Mesendoderm (in vitro differentiated cells): ENCODE measurements around the gene DEFB116. TPM values are rescaled to one million over a fixed set of nuclear protein-coding genes. Genes with fewer than 3 reads are reported as not detected.
"Not testable (repeated sequence)": the region's sequence is repeated elsewhere in the genome, so short reads cannot be mapped to it uniquely, and the experiment has no call there.

Experiments used
- DNase-seq: peaks from one replicate; pipeline ENCODE4 v3.0.0; 2013
- H2AK5ac ChIP-seq: 2 replicates; pipeline ENCODE4 v1.6.1; 2013; ENCODE audit warnings: low read length, inconsistent platforms
- H2BK120ac ChIP-seq: 2 replicates; pipeline ENCODE4 v1.6.1; 2013; ENCODE audit warnings: low read depth, mild to moderate bottlenecking, low read length, moderate library complexity, mixed read lengths
- H2BK15ac ChIP-seq: replicated peaks from 2 replicates; pipeline ENCODE4 v1.6.1; 2013; ENCODE audit warnings: low read depth, mild to moderate bottlenecking, moderate library complexity
- H2BK5ac ChIP-seq: 2 replicates; pipeline ENCODE4 v1.6.1; 2013; ENCODE audit warnings: low read length, inconsistent platforms
- H3K18ac ChIP-seq: 2 replicates; pipeline ENCODE4 v1.6.1; 2013; ENCODE audit warnings: mild to moderate bottlenecking, low read length, mixed read lengths
- H3K23ac ChIP-seq: one replicate; pipeline ENCODE4 v1.6.1; 2013; ENCODE audit warnings: low read length
- H3K27ac ChIP-seq: 2 replicates; pipeline ENCODE4 v1.5.1; 2013; ENCODE audit warnings: low read depth, mild to moderate bottlenecking, inconsistent platforms, low read length, moderate library complexity
- H3K27me3 ChIP-seq: 2 replicates; pipeline ENCODE4 v1.6.1; 2013; ENCODE audit warnings: low read length, control low read depth, mild to moderate bottlenecking, inconsistent platforms; ENCODE audit not compliant: insufficient read depth, poor library complexity
- H3K36me3 ChIP-seq: 2 replicates; pipeline ENCODE4 v1.6.1; 2013; ENCODE audit warnings: low read length, inconsistent platforms; ENCODE audit not compliant: control insufficient read depth, insufficient read depth
- H3K4ac ChIP-seq: one replicate; pipeline ENCODE4 v1.6.1; 2013; ENCODE audit warnings: low read depth, mild to moderate bottlenecking, low read length, moderate library complexity
- H3K4me1 ChIP-seq: 2 replicates; pipeline ENCODE4 v1.6.1; 2013; ENCODE audit warnings: low read depth, low read length, inconsistent platforms; ENCODE audit not compliant: control insufficient read depth
- H3K4me2 ChIP-seq: 2 replicates; pipeline ENCODE4 v1.6.1; 2013; ENCODE audit warnings: low read length
- H3K4me3 ChIP-seq: 2 replicates; pipeline ENCODE4 v1.5.1; 2013; ENCODE audit warnings: mild to moderate bottlenecking, low read length
- H3K56ac ChIP-seq: one replicate; pipeline ENCODE4 v1.6.1; 2013; ENCODE audit warnings: low read length
- H3K79me1 ChIP-seq: 2 replicates; pipeline ENCODE4 v1.6.1; 2013; ENCODE audit warnings: low read length, inconsistent platforms
- H3K79me2 ChIP-seq: 2 replicates; pipeline ENCODE4 v1.6.1; 2013; ENCODE audit warnings: mild to moderate bottlenecking, low read length; ENCODE audit not compliant: control insufficient read depth, insufficient read depth
- H3K9ac ChIP-seq: 2 replicates; pipeline ENCODE4 v1.6.1; 2013; ENCODE audit warnings: low read length, inconsistent platforms
- H4K5ac ChIP-seq: one replicate; pipeline ENCODE4 v1.6.1; 2013; ENCODE audit warnings: low read length
- H4K8ac ChIP-seq: one replicate; pipeline ENCODE4 v1.6.1; 2013; ENCODE audit warnings: low read depth, mild to moderate bottlenecking, control low read depth, low read length, moderate library complexity
- WGBS: extraction: QIAGEN DNeasy Blood & Tissue Kit; methylation state at CpG from one replicate; pipeline ENCODE4 v1.1.7; 2013; ENCODE audit warnings: low lambda C conversion rate, missing lambda C conversion rate; ENCODE audit not compliant: insufficient coverage; ENCODE audit errors: extremely low coverage; 5-methylcytosine and 5-hydroxymethylcytosine counted together
- polyA plus RNA-seq, 2 experiments: library from polyadenylated mRNA; stranded (reverse); fragments of 200-250 nt; gene quantifications; one replicate each; pipeline ENCODE4 v1.2.3, GENCODE V29; 2013

Gene DEFB116, protein sequence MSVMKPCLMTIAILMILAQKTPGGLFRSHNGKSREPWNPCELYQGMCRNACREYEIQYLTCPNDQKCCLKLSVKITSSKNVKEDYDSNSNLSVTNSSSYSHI
- polyA plus RNA-seq (2013, experiment 1 of 2) = not detected
- polyA plus RNA-seq (2013, experiment 2 of 2) = not detected

DNA sequence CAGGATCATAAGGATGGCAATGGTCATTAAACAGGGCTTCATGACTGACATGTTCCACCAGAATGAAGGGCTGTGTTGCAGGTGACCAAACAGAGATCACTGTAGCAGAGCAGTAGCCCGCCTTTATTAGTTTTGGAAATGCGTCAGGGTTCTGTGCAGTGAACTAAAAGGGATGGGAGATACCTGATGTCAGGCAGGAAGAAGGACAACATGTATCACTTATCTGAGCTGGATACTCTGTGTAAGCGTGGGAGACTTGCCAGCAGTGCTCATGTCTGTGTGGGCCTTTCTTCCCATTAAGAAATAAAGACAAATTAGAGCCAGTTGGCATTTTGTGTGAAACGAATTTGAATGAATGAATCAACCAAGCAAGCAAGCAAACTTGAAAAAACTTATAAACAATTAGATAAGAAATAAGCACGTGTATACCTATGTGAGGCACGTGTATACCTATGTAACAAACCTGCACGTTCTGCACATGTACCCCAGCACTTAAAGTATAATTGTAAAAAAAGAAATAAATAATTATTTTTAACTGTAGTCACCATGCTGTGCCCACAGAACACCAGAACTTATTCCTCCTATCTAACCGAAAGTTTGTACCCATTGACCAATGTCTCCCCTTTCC is at the start of gene DEFB116:
Gene DEFB116 (minus strand): TSS at position 51 of the 628 bp plus-strand sequence. CDS start 0 bp downstream, at position 51.
- H3K4me3 ChIP-seq = peak within 1 kb of the TSS; percentile 13
- H3K36me3 ChIP-seq = no peaks in the 10 kb centered on the region
- H3K9ac ChIP-seq = no peak within 1 kb of the TSS
- no peak within 1 kb of the TSS for H3K18ac ChIP-seq
- no peak within 1 kb of the TSS for H3K4me2 ChIP-seq
- no peak within 1 kb of the TSS for H2BK5ac ChIP-seq
- H3K4ac ChIP-seq = no peak within 1 kb of the TSS
- H3K79me1 ChIP-seq = no peaks in the 10 kb centered on the region
- no peak for DNase-seq
- H3K4me1 ChIP-seq = no peaks in the 10 kb centered on the region
- no peak within 1 kb of the TSS for H2BK120ac ChIP-seq
- no peaks in the 10 kb centered on the region for H3K79me2 ChIP-seq
- no peak within 1 kb of the TSS for H4K8ac ChIP-seq
- no peak within 1 kb of the TSS for H2AK5ac ChIP-seq
- H3K27me3 ChIP-seq = no peaks in the 10 kb centered on the region
- no peak within 1 kb of the TSS for H4K5ac ChIP-seq
- H3K23ac ChIP-seq = no peak within 1 kb of the TSS
- no CpG with 5 or more reads among the region's 8 CpGs for WGBS
- no peak within 1 kb of the TSS for H3K27ac ChIP-seq
- H3K56ac ChIP-seq = no peak within 1 kb of the TSS
- H2BK15ac ChIP-seq = no peak within 1 kb of the TSS

DNA sequence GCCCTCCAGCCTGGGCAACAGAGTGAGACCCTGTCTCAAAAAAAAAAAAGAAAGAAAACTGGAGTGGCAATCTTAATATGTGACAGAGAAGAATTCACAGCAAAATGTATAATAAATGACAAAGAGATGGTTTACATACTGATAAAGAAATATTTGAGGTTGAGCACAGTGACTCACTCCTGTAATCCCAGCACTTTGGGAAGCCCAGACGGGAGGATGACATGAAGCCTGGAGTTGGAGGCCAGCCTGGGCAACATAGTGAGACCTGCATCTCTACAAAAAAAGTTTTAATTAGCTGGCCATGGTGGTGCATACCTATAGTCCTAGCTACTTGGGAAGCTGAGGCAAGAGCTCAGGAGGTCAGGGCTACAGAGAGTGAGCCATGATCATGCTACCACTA is 47.6 kb upstream of the DEFB116 start:
- Histone ChIP-seq H2BK120ac (no peak overlapping the region), H3K4me2 (no peak overlapping the region), H3K4me1 (no peaks in the 10 kb centered on the region), H3K4ac (no peak overlapping the region), H2AK5ac (no peak overlapping the region), H3K79me1 (no peaks in the 10 kb centered on the region), H3K4me3 (no peak overlapping the region), H4K5ac (no peak overlapping the region), H3K23ac (no peak overlapping the region), H3K18ac (no peak overlapping the region), H2BK5ac (no peak overlapping the region), H3K9ac (no peak overlapping the region), H3K36me3 (no peaks in the 10 kb centered on the region), H4K8ac (no peak overlapping the region), H3K27ac (no peak overlapping the region), H2BK15ac (no peak overlapping the region), H3K56ac (no peak overlapping the region), H3K27me3 (no peaks in the 10 kb centered on the region), H3K79me2 (no peaks in the 10 kb centered on the region)
- WGBS = no CpG with 5 or more reads among the region's 1 CpG
- no peak for DNase-seq

DNA sequence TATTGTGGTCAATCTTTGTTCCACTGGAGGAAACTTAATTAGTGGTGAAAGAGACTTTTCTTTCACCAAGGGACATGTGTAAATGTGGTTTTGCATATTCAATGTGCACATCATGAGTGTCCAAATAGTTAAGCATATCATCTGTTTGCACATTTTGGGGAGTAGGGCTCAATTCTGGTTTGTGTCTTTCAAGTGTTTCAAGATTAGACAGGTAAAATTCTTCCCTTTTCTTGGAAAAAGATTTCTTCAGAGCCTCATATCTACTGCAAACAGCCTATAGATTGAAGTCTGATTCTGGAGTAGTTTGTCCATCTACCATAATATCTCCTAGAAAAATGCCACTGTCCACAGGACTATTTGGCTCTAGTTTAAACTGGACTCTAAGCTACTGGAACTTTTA is 33.1 kb upstream of the DEFB116 start:
- H3K56ac ChIP-seq = no peak overlapping the region
- no peak overlapping the region for H3K27ac ChIP-seq
- no peak overlapping the region for H3K4me2 ChIP-seq
- H2BK15ac ChIP-seq = no peak overlapping the region
- H3K23ac ChIP-seq = no peak overlapping the region
- H3K4me1 ChIP-seq = no peaks in the 10 kb centered on the region
- no peak overlapping the region for H4K5ac ChIP-seq
- no peaks in the 10 kb centered on the region for H3K36me3 ChIP-seq
- H2BK5ac ChIP-seq = no peak overlapping the region
- no peak overlapping the region for H2AK5ac ChIP-seq
- H3K18ac ChIP-seq = no peak overlapping the region
- no peak overlapping the region for H4K8ac ChIP-seq
- H3K4me3 ChIP-seq = no peak overlapping the region
- no peaks in the 10 kb centered on the region for H3K79me1 ChIP-seq
- DNase-seq = no peak
- no peak overlapping the region for H3K4ac ChIP-seq
- H2BK120ac ChIP-seq = no peak overlapping the region
- H3K9ac ChIP-seq = no peak overlapping the region
- H3K79me2 ChIP-seq = no peaks in the 10 kb centered on the region
- no peaks in the 10 kb centered on the region for H3K27me3 ChIP-seq

DNA sequence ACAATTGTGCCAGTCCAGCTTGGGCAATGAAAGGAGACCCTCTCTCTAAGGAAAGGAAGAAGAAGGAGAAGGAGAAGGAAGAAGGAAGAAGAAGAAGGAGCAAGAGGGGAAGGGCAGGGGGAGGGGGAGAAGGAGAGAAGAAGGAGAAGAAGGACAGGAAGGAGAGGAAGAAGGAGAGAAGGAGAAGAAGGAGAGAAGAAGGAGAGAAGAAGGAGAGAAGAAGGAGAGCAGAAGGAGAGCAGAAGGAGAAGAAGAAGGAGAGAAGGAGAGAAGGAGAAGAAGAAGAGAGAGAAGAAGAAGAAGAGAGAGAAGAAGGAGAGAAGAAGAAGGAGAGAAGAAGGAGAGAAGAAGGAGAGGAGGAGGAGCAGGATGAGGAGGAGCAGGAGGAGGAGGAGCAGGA is 22.5 kb upstream of the DEFB116 start:
- H2BK5ac ChIP-seq = no peak overlapping the region
- H3K27ac ChIP-seq = no peak overlapping the region
- H2AK5ac ChIP-seq = no peak overlapping the region
- no peaks in the 10 kb centered on the region for H3K4me1 ChIP-seq
- no peaks in the 10 kb centered on the region for H3K79me1 ChIP-seq
- H3K4me3 ChIP-seq = no peak overlapping the region
- no peak overlapping the region for H4K5ac ChIP-seq
- no peaks in the 10 kb centered on the region for H3K27me3 ChIP-seq
- H4K8ac ChIP-seq = no peak overlapping the region
- DNase-seq = no peak
- H3K79me2 ChIP-seq = no peaks in the 10 kb centered on the region
- no peak overlapping the region for H3K18ac ChIP-seq
- no peak overlapping the region for H3K4me2 ChIP-seq
- H3K36me3 ChIP-seq = no peaks in the 10 kb centered on the region
- no peak overlapping the region for H2BK120ac ChIP-seq
- no peak overlapping the region for H3K4ac ChIP-seq
- no peak overlapping the region for H3K56ac ChIP-seq
- no peak overlapping the region for H3K23ac ChIP-seq
- no peak overlapping the region for H3K9ac ChIP-seq
- H2BK15ac ChIP-seq = no peak overlapping the region

DNA sequence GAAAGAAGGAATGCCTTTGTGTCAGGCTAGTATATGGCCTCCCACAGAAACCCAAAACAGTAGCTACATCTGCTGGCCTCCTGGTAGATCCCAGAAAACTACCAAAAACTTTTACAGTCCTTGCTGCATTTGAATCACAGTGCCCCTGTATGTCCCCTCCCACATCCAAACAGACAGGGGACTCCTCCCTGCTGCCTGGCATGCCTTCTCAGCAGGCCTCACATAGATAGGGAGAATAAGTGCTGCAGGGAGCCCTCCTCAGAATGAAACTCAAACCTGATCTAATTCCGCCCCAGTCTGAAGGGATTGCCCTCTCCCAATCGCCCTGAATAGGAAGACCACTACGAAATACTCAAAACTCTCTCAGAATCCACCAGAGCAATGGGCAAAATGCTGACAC is 14.1 kb upstream of the DEFB116 start:
- Histone ChIP-seq H3K36me3 (no peaks in the 10 kb centered on the region), H3K4ac (no peak overlapping the region), H2BK5ac (no peak overlapping the region), H3K79me1 (no peaks in the 10 kb centered on the region), H3K56ac (no peak overlapping the region), H4K8ac (no peak overlapping the region), H3K18ac (no peak overlapping the region), H2BK120ac (no peak overlapping the region), H3K4me1 (no peaks in the 10 kb centered on the region), H3K27me3 (no peaks in the 10 kb centered on the region), H4K5ac (no peak overlapping the region), H3K4me2 (no peak overlapping the region), H3K4me3 (no peak overlapping the region), H3K27ac (no peak overlapping the region), H3K23ac (no peak overlapping the region), H3K9ac (no peak overlapping the region), H3K79me2 (no peaks in the 10 kb centered on the region), H2BK15ac (no peak overlapping the region), H2AK5ac (no peak overlapping the region)
- no peak for DNase-seq
- WGBS = no CpG with 5 or more reads among the region's 3 CpGs

DNA sequence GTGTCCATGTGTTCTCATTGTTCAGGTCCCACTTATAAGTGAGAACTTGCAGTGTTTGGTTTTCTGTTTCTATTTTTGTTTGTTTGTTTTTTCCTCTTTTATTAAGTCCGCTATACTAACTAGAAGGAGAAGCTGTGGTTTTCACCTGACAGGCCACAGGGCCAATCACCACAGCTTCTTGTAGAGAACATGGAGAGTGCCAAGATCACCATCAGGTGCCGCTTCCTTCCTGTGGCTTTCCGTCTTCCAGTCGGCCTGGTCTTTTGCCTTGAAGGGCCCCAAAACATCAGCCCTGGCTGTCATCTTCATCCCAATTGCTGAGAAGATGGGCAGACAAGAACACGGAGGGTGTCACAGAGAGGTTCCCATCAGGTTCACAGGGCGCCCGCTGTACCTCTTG is 23.4 kb downstream of the DEFB116 start:
- not testable (repeated sequence) for H3K4me2 ChIP-seq, H3K79me2 ChIP-seq, H2BK120ac ChIP-seq, H3K27ac ChIP-seq, H3K56ac ChIP-seq, DNase-seq, H3K4me1 ChIP-seq, H3K79me1 ChIP-seq, H2BK15ac ChIP-seq, H4K5ac ChIP-seq, H3K4me3 ChIP-seq, H3K9ac ChIP-seq, H2BK5ac ChIP-seq, H3K23ac ChIP-seq, H4K8ac ChIP-seq, H3K4ac ChIP-seq, H3K18ac ChIP-seq, H3K36me3 ChIP-seq, H3K27me3 ChIP-seq, H2AK5ac ChIP-seq
- WGBS = no CpG with 5 or more reads among the region's 7 CpGs
